Measurements from ENCODE around the gene SLX4IP.
"Not testable (repeated sequence)": the region's sequence is repeated elsewhere in the genome, so short reads cannot be mapped to it uniquely, and the experiment has no call there.

SLX4IP gene

DNA sequence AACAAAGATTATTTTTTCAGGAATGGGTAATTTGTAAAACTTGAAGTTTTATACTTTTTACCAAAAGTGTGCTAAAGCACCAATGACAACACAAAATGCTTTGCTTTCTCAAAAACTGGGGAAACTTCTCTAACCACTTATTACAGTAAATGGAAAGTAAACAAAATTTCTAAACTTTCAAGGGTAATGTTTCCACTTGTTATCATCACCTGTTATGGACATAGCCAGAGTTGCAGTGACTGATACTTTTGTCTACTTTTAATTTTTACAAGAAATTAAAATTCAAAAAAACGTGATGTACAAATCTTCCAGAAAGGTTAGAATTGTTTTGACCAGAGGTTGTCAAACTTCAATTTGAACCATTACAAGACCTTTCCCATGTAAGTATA is 138.8 kb downstream of the SLX4IP start:
- DNase-seq (ENCODE audit: low read depth), result no peak

DNA sequence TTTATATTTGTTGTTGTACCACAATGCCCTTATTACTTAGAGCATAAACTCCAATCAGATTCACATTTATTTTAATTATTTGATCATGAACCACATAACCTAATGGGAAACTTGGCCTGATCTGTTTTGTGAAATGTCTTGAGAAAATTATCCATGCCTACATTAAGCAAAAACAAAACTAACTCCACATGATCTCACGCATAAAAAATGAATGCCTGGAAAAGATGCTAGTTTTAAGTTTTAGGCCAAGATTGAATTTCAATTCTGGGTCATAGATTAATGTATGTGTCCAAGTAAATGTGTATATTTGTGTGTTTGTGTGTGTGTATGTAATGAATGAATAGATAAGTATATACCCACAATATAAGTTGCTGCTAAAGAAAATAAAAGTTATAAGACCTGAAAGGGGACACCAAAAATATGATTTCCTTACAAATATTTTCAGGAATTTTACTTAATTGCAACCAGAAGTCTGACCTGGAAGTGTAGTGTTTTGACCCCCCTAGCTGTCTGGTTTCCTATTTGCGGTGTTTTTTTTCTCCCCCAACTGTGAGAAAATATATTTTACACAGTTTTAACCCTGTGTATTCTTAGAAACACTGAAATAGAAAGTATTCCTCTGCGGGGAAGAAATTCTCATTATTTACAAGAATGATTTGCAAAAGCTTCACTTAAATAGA is 141.4 kb downstream of the SLX4IP start:
- DNase-seq (ENCODE audit: low read depth), result no peak

DNA sequence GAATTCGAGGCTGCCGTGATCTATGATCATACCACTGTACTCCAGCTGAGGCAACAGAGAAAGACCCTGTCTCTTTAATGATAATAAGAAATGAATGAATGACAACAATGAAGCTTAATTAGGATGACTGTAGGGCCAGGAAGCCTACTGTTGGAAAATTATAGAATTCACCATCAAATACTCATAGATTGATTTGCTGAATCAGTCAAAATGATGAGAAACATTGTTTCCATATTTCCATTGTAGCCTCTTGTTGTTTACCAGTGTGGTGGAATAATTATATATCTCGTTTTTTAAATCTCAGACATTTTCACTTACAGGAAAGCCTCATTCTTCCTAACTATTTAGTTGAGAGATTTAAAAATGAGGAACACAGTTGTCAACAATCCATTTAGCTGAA is 142.5 kb downstream of the SLX4IP start:
- DNase-seq (ENCODE audit: low read depth), result no peak

DNA sequence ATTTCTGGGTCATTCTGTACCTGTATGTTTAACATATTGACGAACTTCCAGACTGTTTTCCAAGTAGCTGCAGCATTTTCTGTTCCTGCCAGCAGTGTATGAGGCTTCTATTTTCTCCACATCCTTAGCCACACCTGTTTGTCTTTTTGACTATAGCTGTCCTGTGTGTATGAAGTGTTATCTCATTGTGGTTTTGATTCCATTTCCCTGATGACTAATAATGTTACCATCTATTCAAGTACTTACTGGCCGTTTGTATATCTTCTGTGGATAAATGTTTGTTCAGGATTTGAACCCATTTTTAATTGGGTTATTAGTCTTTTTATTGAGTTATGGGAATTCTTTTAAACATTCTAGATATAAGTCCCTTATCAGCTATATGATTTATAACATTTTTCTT is 143.5 kb downstream of the SLX4IP start:
- no peak for DNase-seq (ENCODE audit: low read depth)

DNA sequence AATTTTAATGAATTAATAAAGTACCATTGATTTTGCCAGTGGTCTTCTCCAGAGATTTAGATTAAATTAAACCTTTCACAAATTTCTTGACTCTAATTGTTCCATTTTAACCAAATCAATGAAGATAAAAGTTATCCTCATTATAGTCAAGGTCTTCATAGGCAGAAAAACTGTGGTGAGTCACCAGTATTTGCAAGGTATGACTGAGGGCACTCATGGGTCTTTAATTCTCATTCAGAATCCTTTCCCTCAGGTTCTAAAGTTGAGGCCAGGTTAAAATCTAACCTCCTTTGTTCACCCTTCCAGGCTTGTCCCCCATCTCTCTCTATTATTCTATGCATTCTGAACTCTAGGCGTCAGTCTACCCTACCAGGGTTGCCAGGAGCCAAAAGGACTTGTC is 144.8 kb downstream of the SLX4IP start:
- no peak for DNase-seq (ENCODE audit: low read depth)

DNA sequence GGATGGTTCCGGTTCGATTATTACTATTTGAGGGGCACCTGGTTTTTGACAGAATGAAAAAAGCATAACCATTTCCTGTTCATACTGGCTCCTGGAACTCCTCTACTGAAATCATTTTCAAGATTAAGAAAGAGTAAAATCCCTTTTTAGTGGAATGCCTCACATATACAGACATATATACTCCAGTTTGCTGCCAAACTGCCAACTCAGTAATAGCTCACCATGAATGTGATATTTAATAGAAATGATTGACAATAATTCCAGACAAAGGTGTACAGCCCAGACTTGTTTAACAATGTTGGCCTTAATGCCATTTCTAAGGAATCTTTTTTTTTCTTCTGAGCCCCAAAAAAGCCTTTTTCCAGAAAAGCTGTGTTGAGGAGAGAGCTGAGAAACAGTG is 145.6 kb downstream of the SLX4IP start:
- no peak for DNase-seq (ENCODE audit: low read depth)

DNA sequence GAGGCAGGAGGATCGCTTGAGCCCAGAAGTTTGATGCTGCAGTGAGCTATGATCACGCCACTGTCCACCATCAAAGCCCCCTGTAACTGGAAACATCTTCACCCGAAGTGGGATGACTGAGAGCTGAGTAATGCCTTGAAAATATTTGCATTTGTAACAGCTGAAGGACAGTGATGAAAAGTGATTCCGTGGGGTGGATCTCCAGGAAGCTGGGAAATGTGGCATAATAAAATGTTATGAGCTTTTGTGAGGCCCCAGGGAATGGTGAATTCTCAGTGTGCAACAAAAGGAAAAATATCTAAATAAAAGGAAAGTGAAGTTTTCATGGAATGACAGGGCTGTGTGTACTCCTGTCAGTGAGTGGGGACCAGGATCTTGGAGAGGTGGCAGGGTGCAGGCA is 146.7 kb downstream of the SLX4IP start:
- DNase-seq (ENCODE audit: low read depth), result no peak

DNA sequence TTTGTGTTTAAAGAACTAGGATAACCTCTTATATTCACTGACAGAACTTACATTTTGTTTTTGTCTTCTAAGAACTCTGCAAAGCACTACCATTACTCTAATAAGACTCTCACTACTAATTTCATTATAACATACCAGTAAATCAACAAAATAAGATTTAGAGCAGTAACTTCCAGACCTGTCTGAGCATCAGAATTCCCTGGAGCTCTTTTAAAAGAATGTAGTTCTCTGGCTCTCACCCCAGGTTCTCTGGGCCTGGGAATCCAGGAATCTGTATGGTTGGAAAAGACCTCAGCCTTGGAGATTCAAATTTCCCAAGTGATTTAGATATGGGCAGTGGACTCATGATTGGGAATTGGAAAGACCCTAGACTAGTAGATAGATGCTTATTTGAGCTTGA is 149.3 kb downstream of the SLX4IP start:
- DNase-seq (ENCODE audit: low read depth), result no peak

DNA sequence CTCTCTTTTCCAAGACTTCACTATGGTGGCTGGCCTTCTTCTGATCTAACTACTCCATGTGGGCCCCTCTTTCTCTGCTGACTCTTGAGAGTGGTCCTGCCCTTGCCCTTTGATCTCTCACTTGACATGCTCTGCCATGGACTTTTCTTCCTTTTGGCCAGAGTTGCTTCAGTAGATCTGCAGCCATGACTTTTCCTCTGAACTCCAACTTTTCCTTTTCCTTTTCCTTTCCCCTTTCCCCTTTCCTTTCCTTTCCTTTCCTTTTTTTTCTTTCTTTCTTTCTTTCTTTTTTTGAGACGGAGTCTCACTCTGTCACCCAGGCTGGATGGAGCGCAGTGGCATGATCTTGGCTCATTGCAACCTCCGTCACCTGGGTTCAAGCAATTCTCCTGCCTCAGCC is 150.2 kb downstream of the SLX4IP start:
- DNase-seq (ENCODE audit: low read depth), result no peak

DNA sequence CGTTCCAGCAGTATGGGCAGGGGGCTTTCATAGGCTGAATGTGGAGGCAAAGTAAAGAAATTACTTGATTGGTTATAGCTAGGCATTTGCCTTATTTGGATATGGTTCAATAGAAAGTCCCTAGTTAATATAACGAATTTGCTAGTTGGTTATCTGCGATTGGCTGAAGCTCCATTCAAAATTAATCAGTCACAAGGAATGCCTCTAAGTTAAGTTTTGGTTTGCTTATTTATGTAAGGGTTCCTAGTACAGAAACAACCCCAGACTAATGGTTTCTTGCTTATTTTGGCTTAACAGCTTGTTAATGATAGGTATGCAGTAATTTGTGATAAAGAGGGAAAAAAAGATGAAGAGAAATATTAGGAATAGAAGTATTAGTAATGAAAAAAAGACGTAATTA is 151.2 kb downstream of the SLX4IP start:
- no peak for DNase-seq (ENCODE audit: low read depth)

DNA sequence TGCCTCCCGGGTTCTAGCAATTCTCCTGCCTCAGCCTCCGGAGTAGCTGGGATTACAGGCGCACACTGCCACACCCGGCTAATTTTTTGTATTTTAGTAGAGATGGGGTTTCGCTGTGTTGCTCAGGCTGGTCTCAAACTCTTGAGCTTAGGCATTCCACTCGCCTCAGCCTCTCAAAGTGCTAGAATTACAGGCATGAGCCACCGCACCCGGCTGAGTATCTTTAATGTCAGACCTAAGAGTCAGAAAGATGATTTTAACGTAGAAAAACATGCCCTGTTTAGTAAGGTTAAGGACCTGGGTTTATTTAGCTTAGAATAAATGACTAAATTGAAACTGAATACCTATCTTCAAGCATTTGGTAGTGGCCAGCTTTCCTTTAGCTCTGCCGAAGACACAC is 155.3 kb downstream of the SLX4IP start:
- not testable (repeated sequence) for DNase-seq (ENCODE audit: low read depth)

DNA sequence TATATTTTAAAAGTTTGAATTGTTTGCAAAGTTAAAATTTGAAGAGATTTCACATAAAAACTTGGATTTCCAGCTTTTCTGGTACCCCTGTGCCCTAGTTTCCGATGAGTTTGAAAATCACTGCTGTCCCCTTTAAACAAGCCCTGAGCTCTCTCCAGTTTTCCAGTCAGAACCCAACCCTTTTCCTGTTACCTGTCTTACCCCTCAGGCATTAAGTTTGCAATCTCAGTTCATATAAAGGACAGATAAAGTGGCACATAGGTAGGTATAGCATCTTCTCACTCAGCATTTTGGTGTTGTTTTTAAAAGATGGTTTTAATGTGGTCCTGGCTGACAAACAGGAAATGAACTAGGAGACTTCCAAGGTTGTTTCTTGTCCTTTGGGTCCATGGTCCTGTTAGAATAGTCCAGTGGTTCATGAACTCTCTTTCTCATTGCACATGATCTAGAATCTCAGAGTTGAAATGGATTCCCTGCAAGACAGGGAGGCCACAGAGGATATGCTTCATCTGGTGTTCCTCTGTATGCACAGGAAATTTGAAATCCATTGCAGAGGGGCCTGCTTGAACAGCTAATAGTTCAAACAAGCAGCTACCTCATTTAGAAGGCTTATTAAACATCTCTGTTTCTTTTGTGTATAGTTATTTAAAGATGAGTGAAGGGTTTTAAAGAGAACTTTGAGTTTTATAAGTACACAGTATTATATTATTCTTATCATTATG is 156.0 kb downstream of the SLX4IP start:
- no peak for DNase-seq (ENCODE audit: low read depth)

DNA sequence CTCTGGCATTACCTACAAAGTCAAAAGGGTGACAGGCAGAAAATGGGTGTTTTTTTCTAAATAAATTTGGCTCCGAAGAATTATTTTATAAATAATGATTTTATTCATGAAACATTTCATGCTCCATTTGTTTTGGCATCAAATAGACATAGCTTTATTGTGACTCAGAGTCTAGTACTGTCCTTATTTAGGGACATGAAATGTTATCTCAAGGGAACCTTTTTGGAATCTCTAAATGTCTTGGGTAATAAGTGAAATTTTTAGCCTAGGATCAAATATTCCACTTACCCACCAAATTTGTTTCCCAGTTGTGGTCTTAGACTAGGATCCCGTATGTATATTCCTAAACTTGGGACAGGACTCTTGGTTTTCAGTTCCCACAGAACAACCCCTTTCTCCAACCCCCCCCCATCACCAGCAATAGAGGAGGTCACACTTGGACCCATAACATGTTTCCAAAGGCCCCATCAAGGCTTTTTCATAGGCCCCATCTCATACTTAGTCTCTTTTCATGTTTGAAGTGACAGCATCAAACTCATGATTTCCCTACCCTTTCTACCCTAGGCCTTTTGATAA is 156.9 kb downstream of the SLX4IP start:
- DNase-seq (ENCODE audit: low read depth), result no peak

DNA sequence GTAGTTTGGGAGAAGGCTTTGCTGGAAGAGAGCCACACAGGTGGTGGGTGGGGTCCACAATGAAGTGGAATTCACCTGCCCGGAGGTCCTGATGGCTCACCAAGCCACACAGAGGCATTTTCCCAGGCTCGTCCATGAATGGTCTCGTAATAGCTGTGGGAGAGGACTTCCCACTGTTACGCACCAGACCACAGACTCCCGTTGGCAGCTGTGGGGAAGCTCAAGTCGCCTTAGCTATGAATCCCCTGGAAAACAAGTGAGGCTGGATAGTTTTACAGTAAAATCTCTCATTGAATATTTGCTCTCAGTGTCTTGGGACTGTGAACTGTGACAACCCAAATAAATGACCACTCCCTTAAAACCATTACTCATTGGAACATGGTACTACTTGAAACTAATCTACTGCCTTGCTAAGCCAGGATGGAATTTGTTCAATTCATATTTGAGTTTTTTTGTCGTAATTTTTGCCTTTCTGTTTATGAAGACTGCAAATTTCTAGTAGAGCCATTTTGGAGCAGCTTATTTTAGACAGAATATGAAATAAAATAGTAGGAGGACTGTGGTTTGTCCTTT is 159.3 kb downstream of the SLX4IP start:
- no peak for DNase-seq (ENCODE audit: low read depth)

DNA sequence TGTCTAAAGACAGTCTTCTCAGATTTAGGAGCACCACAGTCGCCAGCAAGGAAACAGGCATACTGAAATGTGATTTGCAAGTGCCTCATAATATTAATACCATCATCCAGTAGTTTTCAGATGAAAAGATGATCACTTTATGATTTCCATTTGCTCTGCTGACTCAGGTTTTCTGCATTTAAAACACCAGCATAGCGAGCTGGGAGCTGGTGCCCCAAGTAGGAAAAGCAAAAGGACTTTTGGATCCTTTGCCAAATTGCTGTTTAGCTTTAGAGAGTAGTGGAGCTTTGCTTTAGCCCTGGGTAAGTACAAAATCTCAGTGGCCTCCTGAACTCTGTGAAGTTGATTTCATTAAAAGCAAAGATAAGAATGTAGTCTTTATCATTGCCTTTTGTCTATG is 160.2 kb downstream of the SLX4IP start:
- no peak for DNase-seq (ENCODE audit: low read depth)

DNA sequence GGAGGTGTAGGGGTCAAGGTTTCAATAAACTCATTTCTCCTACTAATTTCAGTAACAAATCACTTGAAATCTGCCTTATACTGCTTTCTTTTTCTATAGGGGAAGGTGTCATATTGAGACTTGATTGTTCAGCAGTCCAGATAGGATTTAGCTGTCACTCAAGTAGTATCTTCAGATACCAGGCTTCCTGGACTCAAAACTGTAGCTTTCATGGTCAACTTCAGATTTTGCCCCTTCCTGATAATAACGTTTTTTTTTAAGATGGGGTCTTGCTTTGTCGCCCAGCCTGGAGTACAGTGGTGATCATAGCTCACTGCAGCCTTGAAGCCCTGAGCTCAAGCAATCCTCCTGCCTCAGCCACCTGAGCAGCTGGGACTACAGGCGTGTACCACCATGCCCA is 160.9 kb downstream of the SLX4IP start:
- DNase-seq (ENCODE audit: low read depth), result no peak

DNA sequence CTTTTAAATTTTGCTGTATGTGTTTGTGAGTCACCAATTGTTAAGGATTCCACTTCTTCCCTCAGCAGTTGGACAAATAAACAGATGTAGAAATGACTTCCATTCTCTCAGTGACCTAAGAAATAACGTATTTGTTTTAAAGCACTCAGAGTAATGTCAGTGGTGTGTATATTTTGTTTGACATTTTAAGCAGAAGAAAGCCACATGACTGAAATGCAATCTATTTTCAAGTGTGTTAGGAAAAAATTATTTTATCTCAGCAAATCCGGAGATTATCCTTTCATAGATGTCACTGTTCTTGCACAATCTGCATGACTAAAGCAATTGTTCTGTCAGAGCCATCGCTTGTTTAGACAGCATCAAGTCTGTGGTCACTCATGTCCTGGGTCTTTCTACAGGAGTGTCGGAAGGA is 161.6 kb downstream of the SLX4IP start:
- no peak for DNase-seq (ENCODE audit: low read depth)

DNA sequence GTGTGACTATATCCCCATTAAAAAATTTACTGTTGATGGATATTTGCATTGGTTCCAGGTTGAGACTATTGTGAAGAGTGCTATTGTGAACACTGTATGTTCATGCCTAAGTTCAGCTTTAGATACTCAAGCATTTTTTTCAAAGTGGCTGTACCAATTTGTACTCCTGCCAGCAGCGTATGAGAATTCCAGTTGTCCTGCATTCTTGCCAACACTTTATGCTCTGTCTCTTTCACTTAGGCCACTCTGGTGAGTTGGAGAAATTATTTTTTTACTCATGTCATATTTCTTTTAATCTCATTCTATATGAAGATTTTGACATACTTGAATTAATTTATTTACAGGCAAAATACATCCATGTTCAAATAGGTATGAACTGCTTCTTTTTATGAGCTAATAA is 162.5 kb downstream of the SLX4IP start:
- no peak for DNase-seq (ENCODE audit: low read depth)

DNA sequence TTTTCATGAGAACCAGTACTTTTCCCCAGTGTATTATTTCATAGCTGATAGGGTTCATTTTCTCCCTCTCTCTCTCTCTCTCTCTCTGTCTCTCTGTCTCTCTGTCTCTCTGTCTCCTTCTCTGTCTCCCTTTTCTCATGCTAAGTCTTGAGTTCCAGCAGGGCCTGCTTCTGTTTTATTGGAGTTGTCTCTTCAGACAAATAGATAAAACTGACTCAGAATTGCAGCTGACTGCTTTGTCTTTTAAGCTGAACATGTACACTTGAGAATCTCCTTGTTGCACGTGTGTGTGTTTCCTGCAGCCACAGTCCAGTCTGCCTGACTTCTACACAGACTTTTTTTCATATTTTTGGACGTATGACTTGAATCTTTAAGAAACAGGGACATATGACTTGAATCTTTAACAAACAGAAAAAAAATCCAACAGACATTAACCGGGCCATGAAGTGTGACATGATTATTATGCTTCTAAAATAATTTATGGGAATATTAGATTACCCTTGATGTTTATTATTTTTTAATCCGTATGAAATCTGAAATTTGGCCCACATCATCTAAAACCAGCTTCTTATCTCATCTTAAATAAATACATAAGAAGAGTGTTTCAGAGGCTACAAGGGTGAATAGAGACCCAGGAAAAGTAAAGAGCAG is 167.2 kb downstream of the SLX4IP start:
- DNase-seq (ENCODE audit: low read depth), result no peak

DNA sequence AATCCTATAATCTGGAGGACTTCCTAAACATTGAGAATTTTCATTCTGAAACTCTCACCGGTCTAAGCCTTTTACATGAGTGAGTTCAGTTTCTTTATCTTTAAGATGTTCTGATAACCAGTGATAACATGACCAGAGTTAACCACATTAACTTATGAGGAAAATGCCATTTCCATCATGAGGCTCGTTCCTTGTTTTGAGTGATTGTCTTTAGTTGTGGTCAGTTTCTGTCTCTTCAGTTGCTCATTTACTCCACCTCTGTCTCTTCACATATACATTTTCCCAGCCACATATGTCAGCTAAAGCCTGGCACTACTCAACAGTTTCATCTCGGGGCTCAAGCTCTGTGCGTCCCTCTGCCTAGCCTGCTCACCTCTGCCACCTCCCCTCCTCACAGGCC is 168.3 kb downstream of the SLX4IP start:
- no peak for DNase-seq (ENCODE audit: low read depth)

DNA sequence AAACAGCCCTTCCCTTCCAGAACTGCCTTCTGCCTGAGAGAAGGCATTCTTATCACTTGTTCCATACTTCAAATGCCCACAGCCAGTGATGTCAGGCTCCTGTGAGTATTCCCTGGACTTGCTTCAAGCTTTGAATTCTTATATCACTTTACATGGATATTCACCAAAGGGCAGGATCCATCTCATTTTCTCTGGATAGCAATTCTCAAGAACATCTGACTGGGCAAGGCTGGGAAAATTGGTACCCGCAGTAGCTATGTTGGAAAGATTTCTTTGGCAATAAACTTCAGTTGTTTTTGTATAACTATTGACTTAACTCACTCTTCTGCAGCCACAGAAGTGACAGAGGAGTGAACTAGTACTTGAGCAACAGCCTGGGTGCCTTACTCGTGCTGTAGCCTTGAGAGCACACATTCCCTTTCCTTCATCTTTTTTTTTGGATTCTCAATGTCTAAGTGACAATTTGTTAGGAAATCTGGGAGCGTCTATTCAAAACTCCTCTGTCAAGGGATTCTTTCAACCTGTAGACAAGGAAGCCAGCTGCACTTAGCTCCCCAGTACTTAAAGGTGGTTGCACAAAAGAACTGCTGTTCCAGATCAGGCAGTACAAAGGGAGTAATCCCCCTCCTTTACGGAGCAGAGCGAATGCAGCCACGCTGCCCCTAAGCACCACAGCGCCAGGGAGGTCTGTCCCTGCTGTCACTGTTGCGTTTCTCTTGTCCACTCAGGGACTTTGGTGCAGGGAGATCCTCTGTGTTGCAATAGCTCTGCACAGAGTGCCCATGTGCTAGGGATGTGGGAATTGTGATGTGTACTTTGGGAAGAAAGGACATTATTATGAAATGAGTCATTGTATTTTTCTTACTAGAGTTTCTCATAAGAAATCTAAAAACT is 169.1 kb downstream of the SLX4IP start:
- DNase-seq (ENCODE audit: low read depth), result no peak
